AG04449 (cell line): ENCODE results near the gene C16orf74.

Experiments used
- CTCF ChIA-PET: fragments of 350-600 bp; formaldehyde crosslinking; extraction: SDS; loops from one replicate; lab custom pipeline; 2021; ENCODE audit warnings: antibody characterized with exemption; lab: Yijun Ruan, JAX
- POLR2A ChIA-PET: fragments of 400-600, 350-600 bp; formaldehyde crosslinking; extraction: SDS; loops from one replicate; lab custom pipeline; 2020; ENCODE audit warnings: antibody characterized with exemption, inconsistent platforms; lab: Yijun Ruan, JAX
- DNase-seq: peaks from one replicate; pipeline ENCODE4 v3.0.0-alpha.2; 2010; ENCODE audit warnings: low read depth, low spot score
- H3K4me3 ChIP-seq: 2 replicates; pipeline ENCODE4 v1.5.1; 2011; ENCODE audit warnings: low read depth, mild to moderate bottlenecking, control low read depth, low read length
- CTCF ChIP-seq: IDR thresholded peaks from one replicate; pipeline ENCODE4 v1.5.1; 2011; ENCODE audit warnings: mild to moderate bottlenecking, moderate library complexity, low read length, control low read depth, inconsistent platforms; ENCODE audit not compliant: insufficient read depth; ENCODE audit errors: missing control alignments

The C16orf74 gene

GRCh38 chr16:85736921-85737320 lies 14.0 kb downstream of the C16orf74 start:
- CTCF ChIA-PET = interaction anchor here (1.8 to 4.0 kb wide), 2 partner anchors 10 to 19 kb away, joined by 4 to 30 read pairs; no protein-coding TSS in a partner anchor
- no peak overlapping the region for H3K4me3 ChIP-seq
- POLR2A ChIA-PET = no interaction called here
- no peak for TF ChIP-seq CTCF
- DNase-seq = no peak

- ChIA-PET POLR2A (no interaction called here), CTCF (interaction anchor here (4.0 kb wide), 1 partner anchor 18 kb away, joined by 30 read pairs; no protein-coding TSS in a partner anchor)
- DNase-seq = no peak
- TF ChIP-seq CTCF = no peak
- H3K4me3 ChIP-seq = no peak overlapping the region
These were observed 14.9 kb downstream of the C16orf74 start for GRCh38 chr16:85735946-85736345.

GRCh38 chr16:85735225-85735635 lies 15.7 kb downstream of the C16orf74 start:
- no peak overlapping the region for H3K4me3 ChIP-seq
- no peak for TF ChIP-seq CTCF
- CTCF ChIA-PET = interaction anchor here (4.0 kb wide), 1 partner anchor 17 kb away, joined by 30 read pairs; no protein-coding TSS in a partner anchor
- POLR2A ChIA-PET = no interaction called here
- no peak for DNase-seq

- ChIA-PET POLR2A (no interaction called here), CTCF (interaction anchor here (0.9 kb wide), 1 partner anchor 59 kb away, joined by 3 read pairs; no protein-coding TSS in a partner anchor)
- TF ChIP-seq CTCF = no peak
- no peak for DNase-seq
- H3K4me3 ChIP-seq = no peak overlapping the region
These were observed 16.4 kb downstream of the C16orf74 start for GRCh38 chr16:85734311-85735017.

- DNase-seq = no peak
- no peak for TF ChIP-seq CTCF
- H3K4me3 ChIP-seq = no peak overlapping the region
- POLR2A ChIA-PET = no interaction called here
- CTCF ChIA-PET = interaction anchor here (0.9 kb wide), 1 partner anchor 58 kb away, joined by 3 read pairs; no protein-coding TSS in a partner anchor
These were observed 17.1 kb downstream of the C16orf74 start for GRCh38 chr16:85733839-85734170.

GRCh38 chr16:85733155-85733838 lies 17.6 kb downstream of the C16orf74 start:
- ChIA-PET POLR2A (no interaction called here), CTCF (interaction anchor here (0.9 kb wide), 1 partner anchor 58 kb away, joined by 3 read pairs; no protein-coding TSS in a partner anchor)
- no peak for TF ChIP-seq CTCF
- no peak overlapping the region for H3K4me3 ChIP-seq
- DNase-seq = no peak
